ENCODE data around the gene RPAP3. TPM values are rescaled to one million over a fixed set of nuclear protein-coding genes. Genes with fewer than 3 reads are reported as not detected.

The RPAP3 gene
- total RNA-seq, 1 experiment from 2014 or later, result 48.9 TPM

DNA sequence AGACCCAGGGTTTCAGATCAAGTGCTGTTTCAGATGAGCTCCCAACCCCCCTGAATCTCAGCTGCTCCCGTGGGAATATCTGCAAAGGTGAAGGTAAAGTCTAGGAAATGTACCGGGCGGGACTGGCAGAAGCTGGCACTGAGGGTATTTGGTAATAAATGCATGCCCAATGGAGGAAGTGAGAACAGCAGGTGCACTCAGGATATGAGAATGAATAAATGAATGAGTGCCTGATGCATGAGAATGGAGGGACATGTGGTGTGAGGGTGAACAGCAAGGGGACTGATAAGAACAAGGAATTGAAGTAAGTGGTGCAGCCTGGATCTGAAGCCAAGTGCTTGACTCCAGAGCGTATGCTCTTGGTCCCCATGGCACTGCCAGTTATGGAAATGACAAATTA is 41.3 kb upstream of the RPAP3 start:
- TF ChIP-seq CTCF (conservative IDR thresholded peaks at IDR 0.05), result no peak
- H3K18ac ChIP-seq (ENCODE audit: insufficient read length, low read depth, low read length), result no peak overlapping the region
- no peak overlapping the region for H2BK12ac ChIP-seq (ENCODE audit: insufficient read length, low read depth, low read length)
- no peak overlapping the region for H4K8ac ChIP-seq (replicated peaks; ENCODE audit: insufficient read length, low read depth, low read length)
- H3K4me2 ChIP-seq (ENCODE audit: insufficient read depth, insufficient read length, low read length), result no peak overlapping the region
- no peaks in the 10 kb centered on the region for H4K20me1 ChIP-seq (ENCODE audit: control insufficient read depth, insufficient read depth, insufficient read length)
- H2BK120ac ChIP-seq (ENCODE audit: low read depth, low read length, poor library complexity, severe bottlenecking), result no peak overlapping the region
- H3K9ac ChIP-seq (ENCODE audit: extremely low read depth, insufficient read length, low read length), result no peak overlapping the region
- H3K23me2 ChIP-seq (ENCODE audit: insufficient read length, low read depth, low read length, poor library complexity, severe bottlenecking), result no peaks in the 10 kb centered on the region
- H3K27me3 ChIP-seq (ENCODE audit: insufficient read depth, low read length), result no peaks in the 10 kb centered on the region
- H4K5ac ChIP-seq (ENCODE audit: insufficient read length, low read depth, low read length), result no peak overlapping the region
- no peak overlapping the region for H2BK20ac ChIP-seq (ENCODE audit: low read depth, low read length, poor library complexity, severe bottlenecking)
- H3K79me1 ChIP-seq (ENCODE audit: insufficient read depth, low read depth, low read length, poor library complexity, severe bottlenecking), result no peaks in the 10 kb centered on the region
- H3K56ac ChIP-seq (ENCODE audit: insufficient read length, low read depth, low read length), result no peak overlapping the region
- no peak overlapping the region for H3K27ac Mint-ChIP-seq
- no peak overlapping the region for H4K91ac ChIP-seq (ENCODE audit: insufficient read length, low read depth, low read length)
- peaks cover 0 to 10% (median 2%) of the 10 kb centered on the region in 3 experiments; a peak in 3 of 7 replicates for H3K36me3 Mint-ChIP-seq (ENCODE audit: insufficient read depth in 1 of 3, low read depth in 3 of 3)
- H3T11ph ChIP-seq (ENCODE audit: low read length), result no peak overlapping the region
- no CpG with 5 or more reads among the region's 4 CpGs for WGBS (ENCODE audit: extremely low coverage, insufficient read length, low lambda C conversion rate)
- H3K4ac ChIP-seq (ENCODE audit: low read depth, low read length), result no peak overlapping the region
- H3K4me3 Mint-ChIP-seq, result no peak overlapping the region
- no peaks in the 10 kb centered on the region for H3K79me2 ChIP-seq (ENCODE audit: insufficient read depth, low read length)
- H3K9me3 ChIP-seq (ENCODE audit: control insufficient read depth, low read depth, low read length), result no peaks in the 10 kb centered on the region
- DNase-seq, result no peak
- H2BK15ac ChIP-seq (ENCODE audit: low read depth, low read length), result no peak overlapping the region
- H2AK5ac ChIP-seq (ENCODE audit: insufficient read length, low read length), result no peak overlapping the region
- H3K4me1 Mint-ChIP-seq, result peaks cover 23 to 27% of the 10 kb centered on the region in 2 experiments
- no peaks in the 10 kb centered on the region for H3K9me3 Mint-ChIP-seq
- peaks cover 4% of the 10 kb centered on the region; the same call in 1 of the 2 replicates for H3K4me1 ChIP-seq (ENCODE audit: insufficient read depth, low read length)
- no peak overlapping the region for H3K27ac ChIP-seq (ENCODE audit: insufficient read length, low read depth, low read length)
- no peak overlapping the region for H2AFZ ChIP-seq (ENCODE audit: low read length)
- no peak overlapping the region for H3K14ac ChIP-seq (ENCODE audit: insufficient read depth, low read length)
- peaks cover 7% of the 10 kb centered on the region for H3K27me3 Mint-ChIP-seq (ENCODE audit: low read depth)
- no peak overlapping the region for H2BK5ac ChIP-seq (ENCODE audit: insufficient read length, low read length)
- H3K23ac ChIP-seq (ENCODE audit: insufficient read length, low read depth, low read length), result no peak overlapping the region

Measured in H9 (cell line).